ENCODE results near the gene CCP110. TPM values are rescaled to one million over a fixed set of nuclear protein-coding genes. Genes with fewer than 3 reads are reported as not detected.

The CCP110 gene
- 10 to 100 TPM in 1 of 4 donors, 1 to 10 TPM in 3; 6.4 to 13.7 (median 7.4) TPM for total RNA-seq

GRCh38 chr16:19523559-19524355, at the start of gene CCP110:
Gene CCP110 (plus strand): TSS chr16:19523942. CDS start chr16:19527882, 3,940 bp downstream.
- Histone ChIP-seq H3K27ac (peak within 1 kb of the TSS; percentile 71 to 85 (median 80)), H3K36me3 (peaks cover 0 to 10% (median 0%) of the 10 kb centered on the region in 3 donors), H3K27me3 (no peaks in the 10 kb centered on the region), H3K4me1 (peaks cover 11 to 59% (median 22%) of the 10 kb centered on the region in 3 donors), H3K4me3 (peak within 1 kb of the TSS; percentile 63 to 99 (median 90)), H3K9me3 (no peaks in the 10 kb centered on the region)
- intact Hi-C loops (cut with DNase I): no loop called here
- TF ChIP-seq POLR2A (IDR thresholded peaks at IDR 0.05) (peak in 3 of 4 donors; percentile 64 to 69 (median 67)), CTCF (IDR thresholded peaks at IDR 0.05) (peak in 1 of 6 experiments; percentile 6)
- WGBS, 2 donors: 2 to 6% methylated on average over 2 to 19 of the region's 51 CpGs
- peak; percentile 90 for DNase-seq

GRCh38 chr16:19474617-19475016, 49.1 kb upstream of the CCP110 start:
- H3K27ac ChIP-seq: no peak overlapping the region
- H3K9me3 ChIP-seq: no peaks in the 10 kb centered on the region
- no peak for TF ChIP-seq CTCF (IDR thresholded peaks at IDR 0.05)
- TF ChIP-seq POLR2A (IDR thresholded peaks at IDR 0.05): no peak
- H3K4me1 ChIP-seq: no peaks in the 10 kb centered on the region
- no peak overlapping the region for H3K4me3 ChIP-seq
- WGBS, 2 donors: 63 to 88% methylated on average over 2 to 5 of the region's 5 CpGs
- no peak for DNase-seq
- no peaks in the 10 kb centered on the region for H3K27me3 ChIP-seq
- intact Hi-C loops (cut with DNase I): no loop called here
- no peaks in the 10 kb centered on the region for H3K36me3 ChIP-seq

DNA sequence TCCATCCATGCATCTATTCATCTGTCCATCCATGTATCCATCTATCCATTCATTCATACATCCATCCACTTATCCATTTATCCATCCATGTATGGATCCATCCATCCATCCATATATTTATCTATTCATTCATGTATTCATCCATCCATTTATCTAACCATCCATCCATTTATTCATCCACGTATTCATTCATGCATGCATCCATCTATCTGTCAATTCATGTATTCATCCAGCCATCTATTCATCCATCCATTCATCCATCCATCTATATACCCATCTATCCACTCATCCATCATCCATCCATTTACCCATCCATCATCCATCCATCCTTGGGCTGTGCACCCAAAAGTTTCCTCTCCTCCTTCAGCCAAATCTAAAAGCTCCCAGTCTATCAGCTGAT, 45.2 kb upstream of the CCP110 start:
- H3K9me3 ChIP-seq: no peaks in the 10 kb centered on the region
- TF ChIP-seq POLR2A (IDR thresholded peaks at IDR 0.05): no peak
- TF ChIP-seq CTCF (IDR thresholded peaks at IDR 0.05): no peak
- no peak for DNase-seq
- peaks cover 0 to 9% (median 0%) of the 10 kb centered on the region in 3 donors for H3K4me1 ChIP-seq
- intact Hi-C loops (cut with DNase I): no loop called here
- H3K27ac ChIP-seq: no peak overlapping the region
- H3K4me3 ChIP-seq: no peak overlapping the region
- H3K27me3 ChIP-seq: no peaks in the 10 kb centered on the region
- 86 to 89% methylated on average over 1 of the region's 1 CpG for WGBS, 2 donors
- no peaks in the 10 kb centered on the region for H3K36me3 ChIP-seq

- Histone ChIP-seq H3K27me3 (no peaks in the 10 kb centered on the region), H3K9me3 (no peaks in the 10 kb centered on the region), H3K4me1 (peaks cover 0 to 13% (median 0%) of the 10 kb centered on the region in 3 donors), H3K36me3 (no peaks in the 10 kb centered on the region), H3K4me3 (no peak overlapping the region), H3K27ac (no peak overlapping the region)
- TF ChIP-seq POLR2A (IDR thresholded peaks at IDR 0.05): no peak
- TF ChIP-seq CTCF (IDR thresholded peaks at IDR 0.05): no peak
- 81 to 90% methylated on average over 3 of the region's 3 CpGs for WGBS, 2 donors
- intact Hi-C loops (cut with DNase I): no loop called here
- DNase-seq: no peak
These were observed 44.4 kb upstream of the CCP110 start for GRCh38 chr16:19479302-19479721.

GRCh38 chr16:19481296-19481695, 42.4 kb upstream of the CCP110 start:
- intact Hi-C loops (cut with DNase I): no loop called here
- Histone ChIP-seq H3K36me3 (no peaks in the 10 kb centered on the region), H3K27ac (no peak overlapping the region), H3K9me3 (no peaks in the 10 kb centered on the region), H3K4me1 (peaks cover 0 to 13% (median 0%) of the 10 kb centered on the region in 3 donors), H3K4me3 (no peak overlapping the region), H3K27me3 (no peaks in the 10 kb centered on the region)
- WGBS, 2 donors: 74% methylated on average over 2 of the region's 2 CpGs
- DNase-seq: no peak
- TF ChIP-seq POLR2A (IDR thresholded peaks at IDR 0.05) (no peak), CTCF (IDR thresholded peaks at IDR 0.05) (no peak)
